Measurements from ENCODE around the gene SDR9C7.
"Not testable (repeated sequence)": the region's sequence is repeated elsewhere in the genome, so short reads cannot be mapped to it uniquely, and the experiment has no call there.

SDR9C7 gene

GRCh38 chr12:56896082-56896481 is 38.1 kb downstream of the SDR9C7 start:
- TF ChIP-seq MYC (IDR thresholded peaks at IDR 0.05; ENCODE audit: low read depth, low read length): no peak
- TF ChIP-seq POLR2A (IDR thresholded peaks at IDR 0.05; ENCODE audit: extremely low read depth, insufficient read length): no peak
- H3K4me3 ChIP-seq (ENCODE audit: low read depth, low read length): no peak overlapping the region
- DNase-seq (ENCODE audit: low read depth): no peak

GRCh38 chr12:56894698-56895368 is 39.4 kb downstream of the SDR9C7 start:
- DNase-seq (ENCODE audit: low read depth): no peak
- TF ChIP-seq POLR2A (IDR thresholded peaks at IDR 0.05; ENCODE audit: extremely low read depth, insufficient read length) (no peak), MYC (IDR thresholded peaks at IDR 0.05; ENCODE audit: low read depth, low read length) (no peak), MAX (IDR thresholded peaks at IDR 0.05; ENCODE audit: low read depth, low read length) (no peak), CTCF (IDR thresholded peaks at IDR 0.05; ENCODE audit: low read depth, low read length) (no peak)
- H3K4me3 ChIP-seq (ENCODE audit: low read depth, low read length): no peak overlapping the region

GRCh38 chr12:56891885-56892284 is 42.3 kb downstream of the SDR9C7 start:
- not testable (repeated sequence) for DNase-seq (ENCODE audit: low read depth); H3K4me3 ChIP-seq (ENCODE audit: low read depth, low read length)

- no peak for DNase-seq (ENCODE audit: low read depth)
- TF ChIP-seq MYC (IDR thresholded peaks at IDR 0.05; ENCODE audit: low read depth, low read length): no peak
- TF ChIP-seq MAX (IDR thresholded peaks at IDR 0.05; ENCODE audit: low read depth, low read length): no peak
- TF ChIP-seq POLR2A (IDR thresholded peaks at IDR 0.05; ENCODE audit: extremely low read depth, insufficient read length): no peak
- no peak for TF ChIP-seq CTCF (IDR thresholded peaks at IDR 0.05; ENCODE audit: low read depth, low read length)
- H3K4me3 ChIP-seq (ENCODE audit: low read depth, low read length): no peak overlapping the region
Observed at GRCh38 chr12:56886319-56886718, 47.9 kb downstream of the SDR9C7 start.

GRCh38 chr12:56885316-56885715 is 48.9 kb downstream of the SDR9C7 start:
- DNase-seq (ENCODE audit: low read depth): no peak
- TF ChIP-seq MYC (IDR thresholded peaks at IDR 0.05; ENCODE audit: low read depth, low read length) (no peak), CTCF (IDR thresholded peaks at IDR 0.05; ENCODE audit: low read depth, low read length) (no peak), POLR2A (IDR thresholded peaks at IDR 0.05; ENCODE audit: extremely low read depth, insufficient read length) (no peak)
- H3K4me3 ChIP-seq (ENCODE audit: low read depth, low read length): no peak overlapping the region

- H3K4me3 ChIP-seq (ENCODE audit: low read depth, low read length): no peak overlapping the region
- TF ChIP-seq MYC (IDR thresholded peaks at IDR 0.05; ENCODE audit: low read depth, low read length): no peak
- TF ChIP-seq CTCF (IDR thresholded peaks at IDR 0.05; ENCODE audit: low read depth, low read length): no peak
- TF ChIP-seq POLR2A (IDR thresholded peaks at IDR 0.05; ENCODE audit: extremely low read depth, insufficient read length): no peak
- TF ChIP-seq MAX (IDR thresholded peaks at IDR 0.05; ENCODE audit: low read depth, low read length): no peak
- no peak for DNase-seq (ENCODE audit: low read depth)
Observed at GRCh38 chr12:56884421-56884820, 49.8 kb downstream of the SDR9C7 start.

- H3K4me3 ChIP-seq (ENCODE audit: low read depth, low read length); DNase-seq (ENCODE audit: low read depth): not testable (repeated sequence)
Observed at GRCh38 chr12:56882407-56882806, 51.8 kb downstream of the SDR9C7 start.
